ENCODE measurements around the gene CD47.

Gene CD47

DNA sequence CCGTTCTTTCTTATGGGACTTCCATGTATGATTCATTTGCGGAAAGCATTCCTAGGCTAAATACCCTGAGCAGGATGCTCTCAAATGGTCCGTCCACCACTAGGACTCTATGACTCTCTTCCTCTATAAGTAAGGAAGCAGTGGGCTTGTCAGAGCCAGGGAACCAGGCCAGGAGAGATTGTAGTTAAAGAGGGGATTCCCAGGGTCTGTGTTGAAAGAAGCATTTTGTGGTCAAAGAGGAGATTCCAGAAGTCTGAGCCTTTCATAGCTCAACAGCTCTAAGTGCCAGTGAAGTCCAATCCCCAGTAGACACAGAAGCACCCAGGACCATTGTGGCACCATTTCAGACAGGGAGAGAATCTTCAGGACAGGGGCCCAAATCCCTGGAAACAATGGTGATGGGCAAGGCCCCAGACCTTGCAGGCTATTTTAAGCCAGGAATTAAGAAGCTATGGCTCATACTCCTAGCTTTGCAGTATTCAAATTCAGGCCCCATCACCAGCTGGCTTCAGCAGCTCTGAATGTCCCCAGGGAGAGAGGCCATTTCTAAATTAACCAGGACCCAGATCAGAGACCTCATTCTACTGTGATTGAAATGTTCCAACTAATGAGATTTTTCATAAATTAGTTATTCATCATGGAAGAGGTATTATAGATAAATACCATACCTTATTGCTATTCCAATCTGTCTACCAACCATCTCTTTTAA, 81.7 kb downstream of the CD47 start:
- no peak for DNase-seq

DNA sequence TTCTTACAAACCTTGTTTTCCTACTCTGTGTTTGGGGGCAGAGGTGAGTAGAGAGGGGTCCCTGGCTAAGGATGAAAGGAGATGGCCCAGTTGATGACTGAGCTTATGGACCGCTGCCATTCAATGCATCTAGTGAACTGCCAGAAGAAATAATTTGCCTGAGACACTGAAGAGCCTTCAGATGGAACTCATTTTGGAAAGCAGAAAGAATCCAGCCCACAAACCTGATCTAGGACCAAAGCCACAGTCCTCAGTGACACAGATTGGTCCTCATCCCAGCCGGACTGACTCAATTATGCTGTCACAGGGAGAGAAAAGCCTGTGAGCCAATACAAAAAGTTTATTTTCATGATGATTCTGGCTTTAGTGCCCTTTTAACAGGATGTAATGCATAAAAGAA, 82.7 kb downstream of the CD47 start:
- no peak for DNase-seq

GRCh38 chr3:108006881-108007331, 83.9 kb downstream of the CD47 start:
- DNase-seq = no peak

DNA sequence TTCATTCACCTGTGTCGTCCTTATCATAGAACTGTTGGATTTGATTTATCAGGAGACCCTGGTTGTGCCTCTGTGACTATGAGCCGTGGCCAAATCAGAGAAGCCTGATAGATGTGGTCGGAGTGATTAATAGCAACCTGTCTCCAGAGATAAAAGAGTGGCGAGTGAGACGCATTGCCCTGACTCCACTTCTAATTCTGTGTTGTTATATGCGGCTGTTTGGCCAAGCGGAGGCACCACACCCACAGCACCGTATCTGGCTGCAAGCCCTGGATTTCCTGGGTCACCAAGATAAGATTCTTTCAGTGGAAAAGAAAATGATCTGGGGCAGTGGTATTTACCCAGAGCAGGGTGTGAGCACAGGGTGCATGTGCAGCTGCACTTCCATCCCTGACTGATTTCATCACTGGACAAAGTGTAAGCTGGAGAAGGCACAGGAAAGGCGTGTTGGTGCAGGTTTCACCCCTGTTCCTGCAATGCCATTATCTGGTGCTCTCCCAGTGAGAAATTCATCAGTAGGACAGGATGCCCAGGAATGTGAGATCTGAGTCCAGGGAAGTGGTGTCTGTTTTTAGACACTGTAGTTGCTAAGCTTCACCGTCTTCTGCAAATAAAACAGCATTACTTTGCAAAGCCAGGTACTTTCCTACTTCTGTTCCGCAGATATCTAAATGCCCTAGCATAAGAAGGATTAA, 84.6 kb downstream of the CD47 start:
- DNase-seq = no peak

DNA sequence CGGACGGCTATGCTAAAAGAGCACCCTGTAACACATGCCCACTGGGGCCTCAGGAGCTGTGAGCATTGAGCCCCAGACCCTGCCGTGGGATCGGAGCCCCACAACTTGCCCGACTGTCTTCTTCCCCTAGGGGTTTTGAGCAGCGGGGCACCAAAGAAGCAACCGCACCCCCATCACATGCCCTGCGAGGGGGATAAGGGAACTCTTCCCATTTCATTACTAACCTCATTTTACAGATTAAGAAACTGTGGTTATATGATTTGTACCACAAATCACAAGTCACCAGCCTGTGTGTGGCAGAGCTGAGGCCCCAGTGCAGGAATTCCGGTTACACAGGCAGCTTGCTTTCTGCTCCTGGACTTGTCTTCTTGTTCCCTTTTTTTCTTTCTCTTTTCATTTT, 86.2 kb downstream of the CD47 start:
- no peak for DNase-seq

DNA sequence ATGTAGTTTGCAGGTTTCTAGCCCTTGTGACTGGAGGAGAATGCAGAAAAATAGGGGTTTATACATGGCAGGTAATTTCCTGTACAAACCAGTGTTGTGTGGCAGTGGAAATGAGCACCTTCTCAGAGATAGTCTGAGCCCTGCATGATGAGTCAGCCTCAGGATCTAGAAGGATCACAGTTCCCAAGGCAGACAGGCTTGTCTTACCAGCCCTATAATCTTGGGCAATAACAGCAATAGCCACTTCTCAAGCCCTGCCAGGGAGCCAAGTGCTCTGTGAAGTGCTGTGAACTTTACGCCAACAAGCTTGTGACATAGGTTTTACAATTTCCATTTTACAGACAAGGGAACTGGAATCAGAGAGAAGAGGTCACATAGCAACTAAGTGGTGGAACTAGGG, 89.4 kb downstream of the CD47 start:
- DNase-seq = no peak

DNA sequence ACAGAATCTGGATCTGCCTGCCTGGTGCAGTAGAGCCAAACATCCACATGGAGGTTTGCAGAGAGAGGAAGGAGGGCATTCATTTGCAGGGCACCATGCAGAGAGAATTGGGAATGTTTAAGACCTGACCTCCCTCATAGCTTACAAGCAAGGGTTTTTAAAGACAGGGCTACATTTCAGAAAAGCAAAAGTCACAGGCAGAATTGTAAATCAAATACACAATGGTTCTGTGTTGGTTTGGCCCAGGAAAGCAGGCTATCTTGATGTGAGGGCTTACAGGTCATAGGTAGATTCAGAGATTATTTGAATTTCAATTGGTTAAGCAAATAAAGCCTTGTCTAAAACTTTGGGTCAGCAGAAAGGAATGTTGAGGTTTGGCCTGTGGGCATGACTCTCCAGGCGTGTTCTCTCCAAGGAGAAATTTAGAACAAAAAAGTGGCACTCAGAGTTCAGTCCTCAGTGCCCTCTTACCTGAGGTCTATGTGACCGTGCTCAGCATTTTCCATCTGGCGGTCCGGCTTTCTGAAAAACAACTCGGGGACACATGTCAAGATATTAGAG, 91.5 kb downstream of the CD47 start:
- no peak for DNase-seq

DNA sequence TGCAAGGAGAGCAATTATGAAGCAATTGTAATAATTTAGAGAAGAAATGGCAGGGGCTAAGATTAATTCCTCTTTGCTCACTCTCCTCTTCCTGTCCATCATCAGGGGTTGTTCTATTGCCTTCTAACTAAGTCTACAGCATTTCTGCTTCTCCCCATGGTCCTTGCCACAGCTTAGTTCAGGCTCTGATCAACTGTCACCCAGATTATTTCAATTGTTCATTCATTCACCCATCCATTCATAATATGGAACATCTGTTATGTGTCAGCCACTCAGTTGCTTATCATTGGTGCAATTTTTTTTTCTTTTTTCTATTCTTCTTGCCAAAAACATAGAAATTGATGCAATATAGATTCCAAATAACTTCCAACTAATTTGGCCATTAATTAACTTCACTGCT, 93.2 kb downstream of the CD47 start:
- DNase-seq = no peak

GRCh38 chr3:107995823-107996222, 95.0 kb downstream of the CD47 start:
- DNase-seq = no peak

DNA sequence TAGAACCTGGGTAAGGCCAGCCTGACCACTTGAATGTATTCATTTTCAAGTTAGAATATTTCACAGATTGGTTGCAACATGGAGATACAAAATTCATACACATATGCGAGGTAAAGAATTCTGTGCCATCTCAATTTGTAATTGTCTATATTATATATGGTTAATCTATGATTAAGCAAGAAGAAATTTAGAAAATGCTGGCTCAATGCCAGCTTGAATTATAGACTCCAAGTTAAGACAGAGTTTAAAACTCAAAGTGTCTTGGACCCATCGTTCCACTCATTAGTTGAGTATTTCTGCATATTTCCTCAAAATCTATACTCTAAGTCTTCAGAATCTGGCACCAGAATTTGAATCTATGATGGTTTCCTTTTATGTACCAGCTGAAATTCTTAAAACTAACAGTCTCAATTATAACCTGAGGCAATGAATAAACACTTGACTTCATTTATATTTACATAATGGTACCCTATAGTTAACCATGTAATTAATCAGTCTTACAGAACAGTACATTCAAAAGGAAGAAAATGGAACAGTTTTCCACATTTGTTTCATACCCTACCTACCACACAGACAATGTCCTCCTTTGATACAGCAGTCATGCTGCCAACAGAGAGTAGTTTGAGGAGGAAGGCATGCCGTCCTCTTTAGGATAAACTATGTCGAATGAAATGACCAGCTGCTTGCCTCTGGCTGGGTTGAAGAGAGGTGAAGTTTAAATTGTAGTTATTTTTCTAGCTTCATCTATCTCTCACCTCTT, 95.7 kb downstream of the CD47 start:
- DNase-seq = no peak

- no peak for DNase-seq
Observed at GRCh38 chr3:107994181-107994580, 96.7 kb downstream of the CD47 start.

DNA sequence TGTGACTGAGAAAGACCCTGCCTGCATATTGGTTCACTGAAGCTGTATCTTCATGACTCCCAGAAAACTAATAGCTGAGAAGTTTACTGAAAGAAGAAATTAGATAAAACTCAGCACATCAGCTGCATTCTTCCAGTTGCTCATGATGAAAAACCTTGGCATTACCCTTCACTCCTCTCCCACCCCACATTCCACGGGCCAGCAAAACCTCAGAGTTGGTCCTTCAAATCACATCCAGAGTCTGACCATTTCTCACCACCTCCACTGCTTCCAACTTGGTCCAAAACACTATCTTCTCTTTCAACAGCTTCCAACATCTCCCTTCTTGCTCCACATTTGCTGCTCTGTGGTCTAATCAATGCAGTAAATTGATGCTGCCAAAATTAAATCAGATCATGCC, 97.1 kb downstream of the CD47 start:
- DNase-seq = no peak
